ENCODE measurements around the gene HNRNPF.

The HNRNPF gene

DNA sequence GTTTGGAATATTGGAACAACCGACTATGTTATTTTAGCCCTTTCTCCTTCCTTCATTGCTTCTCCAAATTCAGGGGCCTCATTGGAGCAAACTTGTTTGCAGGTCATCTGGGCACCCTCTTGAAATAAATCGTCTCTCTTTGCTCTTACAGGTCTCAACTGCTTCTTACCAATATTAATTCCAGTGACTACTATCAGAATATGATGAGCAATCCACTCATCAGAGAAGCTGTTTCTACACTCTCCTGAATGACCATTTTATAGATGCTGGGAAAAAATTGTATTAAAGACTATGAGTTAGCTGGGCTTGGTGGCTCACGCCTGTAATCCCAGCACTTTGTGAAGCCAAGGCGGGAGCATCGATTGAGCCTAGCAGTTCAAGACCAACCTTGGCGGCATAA is 12.5 kb upstream of the HNRNPF start:
- no peak for DNase-seq (ENCODE audit: low spot score)

DNA sequence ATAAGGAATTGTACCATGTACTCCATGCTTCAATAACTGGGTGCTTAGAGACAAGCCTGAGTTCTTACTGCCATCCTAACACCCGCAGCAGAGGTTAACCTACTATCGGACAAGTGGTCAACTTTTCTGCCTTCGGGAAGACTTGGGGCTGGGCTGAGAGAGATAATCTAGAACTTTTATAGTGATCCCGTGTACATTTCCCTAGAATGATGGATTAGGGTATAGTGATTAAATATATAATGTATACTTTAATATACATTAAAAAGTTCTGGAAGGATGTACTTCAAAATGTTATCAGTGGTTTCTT is 12.2 kb upstream of the HNRNPF start:
- DNase-seq (ENCODE audit: low spot score): no peak

- DNase-seq (ENCODE audit: low spot score): peak; percentile 47
Measured at GRCh38 chr10:43420369-43421200, 11.6 kb upstream of the HNRNPF start.

DNA sequence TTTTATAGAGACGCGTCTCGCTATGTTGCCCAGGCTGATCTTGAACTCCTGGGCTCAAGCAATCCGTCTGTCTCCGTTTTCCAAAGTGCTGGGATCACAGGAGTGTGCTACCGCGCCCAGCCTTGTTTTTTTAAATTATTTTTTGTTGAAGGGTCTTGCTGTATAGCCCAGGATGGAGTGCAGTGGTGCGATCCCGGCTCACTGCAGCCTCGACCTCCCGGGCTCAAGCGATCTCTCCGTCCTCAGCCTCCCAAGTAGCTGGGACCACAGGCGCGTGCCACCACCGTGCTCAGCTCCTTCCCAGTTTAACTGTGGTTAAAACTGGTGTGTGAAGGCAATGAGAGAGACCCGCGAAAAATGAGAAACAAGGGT is 11.0 kb upstream of the HNRNPF start:
- DNase-seq (ENCODE audit: low spot score): no peak

DNA sequence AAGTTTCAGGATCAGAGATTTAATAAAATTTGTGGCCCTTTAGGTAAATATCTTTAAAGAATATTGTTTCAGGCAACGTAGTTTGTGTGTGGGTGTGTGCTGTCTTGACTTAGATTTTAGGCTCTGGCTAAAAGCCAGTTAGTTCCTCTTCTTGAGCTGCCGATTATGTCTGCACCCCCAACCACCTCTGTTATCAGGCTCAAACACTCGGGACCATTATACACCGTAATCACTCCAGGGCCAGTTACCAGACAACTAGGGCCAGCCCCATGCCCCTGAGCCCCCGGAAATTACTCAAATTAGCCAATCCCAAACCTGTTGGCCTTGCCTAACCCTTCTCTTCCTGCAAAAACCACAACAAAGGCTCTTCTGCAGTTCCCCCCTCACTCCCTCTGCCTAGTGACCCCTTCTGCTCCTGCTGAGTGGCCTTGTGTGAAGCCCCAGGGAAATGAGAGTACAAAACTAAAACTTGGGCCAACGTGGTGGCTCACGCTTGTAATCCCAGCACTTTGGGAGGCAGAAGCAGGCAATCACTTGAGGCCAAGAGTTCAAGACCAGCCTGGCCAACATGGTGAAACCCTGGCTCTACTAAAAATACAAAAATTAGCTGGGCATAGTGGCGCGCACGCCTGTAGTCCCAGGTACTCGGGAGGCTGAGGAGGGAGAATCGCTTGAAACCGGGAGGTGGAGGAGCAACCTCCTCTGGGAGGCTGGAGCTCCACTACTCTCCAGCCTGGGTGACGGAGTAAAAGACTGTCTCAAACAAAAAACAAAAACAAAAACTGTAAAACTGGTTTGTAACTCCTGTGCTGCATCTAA is 9.2 kb upstream of the HNRNPF start:
- DNase-seq (ENCODE audit: low spot score): no peak

- DNase-seq (ENCODE audit: low spot score): no peak
Measured at GRCh38 chr10:43415544-43415943, 6.6 kb upstream of the HNRNPF start.

GRCh38 chr10:43411536-43411935 is 2.5 kb upstream of the HNRNPF start:
- DNase-seq (ENCODE audit: low spot score): no peak

DNA sequence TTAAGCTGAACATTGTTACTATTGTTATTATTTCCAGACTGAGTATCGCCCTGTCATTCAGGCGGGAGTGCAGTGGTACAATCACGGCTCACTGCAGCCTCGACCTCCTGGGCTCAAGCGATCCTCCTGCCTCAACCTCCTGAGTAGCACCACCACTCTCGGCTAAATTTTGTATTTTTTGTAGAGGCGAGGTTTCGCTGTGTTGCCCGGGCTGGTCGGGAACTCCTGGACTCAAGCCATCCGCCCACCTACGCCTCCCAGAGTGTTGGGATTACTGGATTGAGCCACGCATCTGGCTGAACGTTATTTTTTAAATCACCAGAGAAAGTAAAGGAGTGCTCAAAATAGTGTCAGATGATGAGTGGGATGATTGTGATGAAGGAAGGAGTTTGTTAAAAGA is 1.4 kb upstream of the HNRNPF start:
- no peak for DNase-seq (ENCODE audit: low spot score)

GRCh38 chr10:43409385-43410109 is 561 bp upstream of the HNRNPF start:
- peak; percentile 67 for DNase-seq (ENCODE audit: low spot score)

DNA sequence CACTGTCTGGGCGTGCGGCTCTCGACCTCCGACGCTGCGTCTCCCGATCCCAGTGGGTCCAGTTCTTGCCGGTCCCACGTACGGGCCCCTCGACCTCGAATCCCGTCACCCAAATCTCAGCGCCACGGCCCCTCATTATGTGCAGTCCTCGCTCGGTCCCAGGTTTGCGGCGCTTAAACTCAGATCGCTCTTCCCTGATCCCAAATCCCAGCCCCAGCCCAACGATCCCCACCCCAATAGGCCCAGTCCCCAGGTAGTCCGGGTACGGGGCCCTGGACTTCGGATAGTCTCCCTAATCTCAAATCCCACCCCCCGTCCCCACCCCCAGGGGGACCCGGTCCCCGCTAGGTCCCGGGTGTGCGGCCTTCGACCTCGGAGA is 666 bp downstream of the HNRNPF start:
- DNase-seq (ENCODE audit: low spot score): no peak

- peak; percentile 79 for DNase-seq (ENCODE audit: low spot score)
Measured at GRCh38 chr10:43407576-43408330, 1.2 kb downstream of the HNRNPF start.

DNA sequence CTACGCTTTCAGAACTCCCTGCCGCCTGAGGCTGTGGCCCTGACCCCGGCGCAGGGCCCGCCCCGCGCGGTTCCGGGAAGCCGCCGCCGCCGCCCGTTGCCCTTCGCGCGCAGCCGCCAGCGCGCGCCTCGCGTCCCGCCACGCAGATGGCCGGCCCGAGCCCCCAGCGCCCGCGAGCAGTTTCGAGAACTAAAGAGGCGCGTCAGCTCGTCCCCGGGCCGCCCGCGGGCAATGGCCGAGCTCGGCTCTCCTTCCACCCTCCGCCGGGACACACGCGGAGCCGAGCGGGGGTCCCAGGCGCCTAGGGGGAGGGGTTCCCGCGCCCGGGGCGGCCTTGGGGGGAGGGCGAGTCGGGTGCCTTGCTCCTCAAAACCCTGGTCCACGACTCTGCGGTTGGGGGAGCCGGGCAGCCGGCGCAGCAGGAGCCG is 1.8 kb downstream of the HNRNPF start:
- DNase-seq (ENCODE audit: low spot score): peak; percentile 29

GRCh38 chr10:43404704-43405084 is 4.3 kb downstream of the HNRNPF start:
- DNase-seq (ENCODE audit: low spot score): no peak

GRCh38 chr10:43403911-43404703 is 4.9 kb downstream of the HNRNPF start:
- DNase-seq (ENCODE audit: low spot score): no peak

DNA sequence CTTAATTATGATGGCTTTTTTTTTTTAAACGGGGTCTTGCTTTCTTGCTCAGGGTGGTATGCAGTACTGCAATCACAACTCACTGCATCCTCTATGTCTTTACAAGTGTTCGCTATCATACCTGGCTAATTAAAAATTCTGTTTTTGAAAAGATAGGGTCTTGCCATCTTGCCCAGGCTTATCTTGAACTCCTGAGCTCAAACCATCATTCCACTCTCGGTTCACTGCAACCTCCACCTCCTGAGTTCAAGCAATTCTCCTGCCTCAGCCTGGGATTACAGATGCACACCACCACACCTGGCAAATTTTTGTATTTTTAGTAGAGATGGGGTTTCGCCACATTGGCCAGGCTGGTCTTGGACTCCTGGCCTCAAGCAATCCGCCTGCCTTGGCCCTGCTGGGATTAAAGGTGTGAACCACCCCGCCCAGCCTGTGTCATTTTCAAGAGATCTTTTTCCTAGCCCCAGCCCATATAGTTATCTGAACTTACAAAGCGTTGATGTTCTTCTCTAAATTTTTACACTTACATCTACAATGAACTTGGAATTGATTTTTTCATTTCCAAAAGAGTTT is 6.0 kb downstream of the HNRNPF start:
- DNase-seq (ENCODE audit: low spot score): no peak

DNA sequence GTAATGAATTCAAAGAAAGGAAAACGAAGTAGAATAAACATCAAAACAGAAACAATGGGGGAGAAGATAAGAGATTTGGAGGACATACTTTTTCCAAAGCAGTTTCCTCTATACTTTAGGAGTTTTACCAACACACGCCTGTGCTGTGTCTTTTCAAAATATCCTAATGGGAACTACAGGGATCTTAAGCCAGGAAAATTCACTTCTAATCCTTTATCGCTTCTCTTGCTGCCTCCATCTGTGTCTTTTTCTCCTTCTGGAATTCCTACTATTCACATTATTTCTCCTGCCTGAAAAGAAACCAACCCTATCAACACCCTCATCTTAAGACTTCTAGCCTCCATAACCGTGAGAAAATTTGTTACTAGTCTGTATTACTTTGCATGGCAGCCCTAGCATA is 6.8 kb downstream of the HNRNPF start:
- DNase-seq (ENCODE audit: low spot score): no peak

GRCh38 chr10:43401627-43402026 is 7.4 kb downstream of the HNRNPF start:
- DNase-seq (ENCODE audit: low spot score): no peak

DNA sequence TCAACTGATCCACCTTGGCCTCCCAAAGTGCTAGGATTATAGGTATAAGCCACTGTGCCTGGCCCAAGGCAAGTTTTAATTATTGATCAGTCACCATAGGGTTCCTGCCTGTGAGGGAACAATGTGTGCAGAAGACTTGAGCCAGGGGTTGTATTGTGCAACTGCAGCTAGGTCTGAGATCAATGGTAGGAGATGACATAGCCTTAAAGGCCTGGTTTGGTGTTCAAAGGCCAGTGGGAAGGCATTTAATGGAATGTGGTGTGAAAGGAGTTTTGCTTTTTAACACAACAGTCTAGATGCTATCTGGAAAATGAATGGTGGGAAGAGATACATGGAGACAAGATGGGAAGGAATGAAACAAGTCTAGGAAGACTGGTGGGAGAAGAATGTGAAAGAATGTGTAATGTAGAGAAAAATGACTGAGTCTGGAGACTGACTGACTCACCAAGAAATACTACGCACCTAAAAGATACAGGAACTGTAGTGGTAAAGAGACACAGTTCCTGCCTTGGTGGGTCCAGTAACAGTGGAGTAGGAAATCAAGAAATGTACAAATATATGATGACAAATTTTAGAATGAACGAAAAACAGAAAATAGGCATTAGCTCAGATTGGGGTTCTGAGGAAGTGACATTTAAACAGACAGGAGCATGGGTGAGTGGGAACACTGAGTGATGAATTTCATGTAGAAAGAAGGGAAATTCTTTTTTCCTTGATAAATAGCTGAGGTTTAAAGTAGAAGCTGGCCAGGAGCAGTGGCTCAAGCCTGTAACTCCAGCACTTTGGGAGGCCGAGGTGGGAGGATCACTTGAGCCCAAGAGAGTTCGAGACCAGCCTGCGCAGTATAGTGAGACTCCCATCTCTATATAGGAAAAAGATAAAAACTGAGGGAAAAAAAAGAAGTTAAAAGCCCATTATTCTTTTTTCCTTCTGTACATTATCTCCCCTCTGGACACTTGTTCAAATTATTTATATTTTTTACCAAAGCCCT is 9.4 kb downstream of the HNRNPF start:
- DNase-seq (ENCODE audit: low spot score): no peak

DNA sequence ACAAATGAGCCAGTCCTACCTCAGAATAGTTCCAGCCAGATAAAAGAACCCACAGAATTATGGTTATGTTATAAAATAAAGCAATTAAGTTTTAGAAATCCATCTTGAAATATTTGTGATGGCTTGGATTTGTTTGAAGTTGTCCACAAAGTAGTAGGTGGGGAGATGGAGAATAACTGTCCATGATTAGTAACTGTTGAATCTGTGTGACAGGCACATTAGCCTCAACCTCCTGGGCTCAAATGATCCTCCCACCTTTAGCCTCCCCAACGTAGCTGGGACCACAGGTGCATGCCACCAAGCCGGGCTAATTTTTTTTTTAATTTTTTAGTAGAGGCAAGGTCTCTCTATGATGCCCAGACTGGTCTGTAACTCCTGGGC is 10.1 kb downstream of the HNRNPF start:
- no peak for DNase-seq (ENCODE audit: low spot score)
